Trophoblast cell (in vitro differentiated cells and primary cell): ENCODE data around the gene CAPN1.

Experiments
- DNase-seq, 2 donors: peaks; one replicate each; pipeline ENCODE4 v3.0.0-alpha.2; 2016
- H2AFZ ChIP-seq: 2 replicates; pipeline ENCODE4 v1.6.1; 2013; ENCODE audit warnings: low read length, moderate library complexity, mild to moderate bottlenecking; ENCODE audit not compliant: insufficient read depth, poor library complexity
- H2AK5ac ChIP-seq: 2 replicates; pipeline ENCODE4 v1.6.1; 2013; ENCODE audit warnings: mild to moderate bottlenecking, low read length
- H2BK120ac ChIP-seq: 2 replicates; pipeline ENCODE4 v1.6.1; 2013; ENCODE audit warnings: low read length, mild to moderate bottlenecking, moderate library complexity; ENCODE audit not compliant: insufficient read depth, poor library complexity
- H2BK12ac ChIP-seq: 2 replicates; pipeline ENCODE4 v1.6.1; 2013; ENCODE audit warnings: mild to moderate bottlenecking, low read length, moderate library complexity
- H2BK5ac ChIP-seq: 2 replicates; pipeline ENCODE4 v1.6.1; 2013; ENCODE audit warnings: low read length, low read depth, moderate library complexity, mild to moderate bottlenecking; ENCODE audit not compliant: poor library complexity
- H3K14ac ChIP-seq: 2 replicates; pipeline ENCODE4 v1.6.1; 2013; ENCODE audit warnings: mild to moderate bottlenecking, low read length
- H3K18ac ChIP-seq: 2 replicates; pipeline ENCODE4 v1.6.1; 2013; ENCODE audit warnings: mild to moderate bottlenecking, low read length
- H3K23ac ChIP-seq: 2 replicates; pipeline ENCODE4 v1.6.1; 2013; ENCODE audit warnings: low read length
- H3K27ac ChIP-seq: 2 replicates; pipeline ENCODE4 v1.5.1; 2013; ENCODE audit warnings: low read depth, mild to moderate bottlenecking, inconsistent platforms, low read length, moderate library complexity
- H3K27me3 ChIP-seq: 2 replicates; pipeline ENCODE4 v1.6.1; 2013; ENCODE audit warnings: inconsistent platforms, mild to moderate bottlenecking, low read length, moderate library complexity; ENCODE audit not compliant: insufficient read depth
- H3K36me3 ChIP-seq, 2 experiments: 1 replicate in 1 of 2; 2 replicates in 1 of 2; pipeline ENCODE4 v1.6.1; 2013; ENCODE audit warnings: low read length in 2 of 2, mild to moderate bottlenecking in 2 of 2, moderate library complexity in 1 of 2; ENCODE audit not compliant: insufficient read depth in 2 of 2, control insufficient read depth in 1 of 2
- H3K4ac ChIP-seq: 2 replicates; pipeline ENCODE4 v1.6.1; 2013; ENCODE audit warnings: low read depth, mild to moderate bottlenecking, low read length, moderate library complexity
- H3K4me1 ChIP-seq, 2 experiments: 1 replicate in 1 of 2; 2 replicates in 1 of 2; pipeline ENCODE4 v1.6.1; 2013; ENCODE audit warnings: low read length in 2 of 2, mild to moderate bottlenecking in 2 of 2, moderate library complexity in 1 of 2; ENCODE audit not compliant: insufficient read depth in 2 of 2, control insufficient read depth in 1 of 2
- H3K4me2 ChIP-seq: 2 replicates; pipeline ENCODE4 v1.6.1; 2013; ENCODE audit warnings: inconsistent platforms, mild to moderate bottlenecking, low read length, moderate library complexity
- H3K4me3 ChIP-seq: 2 replicates; pipeline ENCODE4 v1.5.1; 2013; ENCODE audit warnings: mild to moderate bottlenecking, low read depth, low read length, inconsistent platforms
- H3K79me1 ChIP-seq: one replicate; pipeline ENCODE4 v1.6.1; 2013; ENCODE audit warnings: low read length
- H3K79me2 ChIP-seq: 2 replicates; pipeline ENCODE4 v1.6.1; 2013; ENCODE audit warnings: low read length, mild to moderate bottlenecking; ENCODE audit not compliant: control insufficient read depth, insufficient read depth, poor library complexity
- H3K9ac ChIP-seq: 2 replicates; pipeline ENCODE4 v1.6.1; 2013; ENCODE audit warnings: mild to moderate bottlenecking, low read length
- H3K9me3 ChIP-seq: 2 replicates; pipeline ENCODE4 v1.6.1; 2013; ENCODE audit warnings: low read depth, mild to moderate bottlenecking, control low read depth, inconsistent platforms, low read length; ENCODE audit not compliant: insufficient read depth
- H4K12ac ChIP-seq: 2 replicates; pipeline ENCODE4 v1.6.1; 2013; ENCODE audit warnings: low read depth, mild to moderate bottlenecking, low read length, moderate library complexity
- H4K8ac ChIP-seq: 2 replicates; pipeline ENCODE4 v1.6.1; 2013; ENCODE audit warnings: low read depth, mild to moderate bottlenecking, low read length, moderate library complexity
- H4K91ac ChIP-seq: one replicate; pipeline ENCODE4 v1.6.1; 2013; ENCODE audit warnings: low read depth, mild to moderate bottlenecking, low read length, moderate library complexity
- WGBS: extraction: QIAGEN DNeasy Blood & Tissue Kit; methylation state at CpG from one replicate; pipeline ENCODE4 v1.1.7; 2013; ENCODE audit warnings: missing lambda C conversion rate; ENCODE audit not compliant: insufficient read length, insufficient coverage; ENCODE audit errors: extremely low coverage; 5-methylcytosine and 5-hydroxymethylcytosine counted together

CAPN1 gene

DNA sequence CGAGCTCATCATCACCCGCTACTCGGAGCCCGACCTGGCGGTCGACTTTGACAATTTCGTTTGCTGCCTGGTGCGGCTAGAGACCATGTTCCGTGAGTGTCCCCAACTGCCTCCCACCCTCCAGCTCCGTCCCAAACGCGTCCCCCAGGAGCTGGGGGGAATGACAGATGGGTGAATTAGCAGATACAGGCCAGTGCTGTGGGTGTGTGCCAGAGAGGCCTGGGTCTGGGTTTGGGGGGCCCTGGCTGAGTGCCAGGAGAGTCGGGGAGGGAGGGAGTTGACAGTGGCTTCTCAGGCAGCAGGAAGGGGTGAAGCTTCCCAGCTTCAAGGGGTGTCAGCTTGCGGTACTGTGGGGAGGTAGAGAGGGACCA lies 28.6 kb downstream of the CAPN1 start:
- WGBS, result no CpG with 5 or more reads among the region's 14 CpGs
- Histone ChIP-seq H4K8ac (no peak overlapping the region), H2BK12ac (no peak overlapping the region), H2BK5ac (no peak overlapping the region), H3K36me3 (peaks cover 59 to 63% of the 10 kb centered on the region in 2 experiments), H3K9ac (no peak overlapping the region), H3K18ac (no peak overlapping the region), H3K27me3 (no peaks in the 10 kb centered on the region), H2BK120ac (no peak overlapping the region), H3K23ac (no peak overlapping the region), H3K79me2 (no peaks in the 10 kb centered on the region), H3K4me3 (no peak overlapping the region), H2AK5ac (no peak overlapping the region), H3K79me1 (peaks cover 2% of the 10 kb centered on the region), H3K4me1 (peaks cover 3 to 8% of the 10 kb centered on the region in 2 experiments), H3K14ac (no peak overlapping the region), H3K4ac (no peak overlapping the region), H2AFZ (no peak overlapping the region), H4K12ac (no peak overlapping the region), H3K27ac (no peak overlapping the region), H3K9me3 (peaks cover 1% of the 10 kb centered on the region), H3K4me2 (no peak overlapping the region), H4K91ac (no peak overlapping the region)
- DNase-seq, result no peak

DNA sequence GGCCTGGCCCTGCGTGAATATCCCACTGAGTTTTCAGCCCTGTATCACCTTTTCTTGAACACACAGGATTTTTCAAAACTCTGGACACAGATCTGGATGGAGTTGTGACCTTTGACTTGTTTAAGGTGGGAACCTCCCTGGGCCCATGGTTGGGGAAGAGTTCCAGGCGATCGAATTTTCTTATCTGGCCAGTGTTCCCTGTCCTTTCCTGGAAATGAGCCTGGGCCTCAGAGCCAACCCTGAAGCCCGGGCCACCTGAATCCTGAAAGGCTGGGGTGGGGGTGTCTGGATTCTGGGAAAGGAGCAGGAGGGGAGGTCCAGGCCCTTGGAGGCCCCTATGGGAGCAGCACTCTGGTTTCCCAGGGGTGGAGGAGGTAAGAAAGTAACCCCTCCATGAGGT lies 29.0 kb downstream of the CAPN1 start:
- Histone ChIP-seq H4K91ac (no peak overlapping the region), H3K79me2 (no peaks in the 10 kb centered on the region), H2AK5ac (no peak overlapping the region)

DNA sequence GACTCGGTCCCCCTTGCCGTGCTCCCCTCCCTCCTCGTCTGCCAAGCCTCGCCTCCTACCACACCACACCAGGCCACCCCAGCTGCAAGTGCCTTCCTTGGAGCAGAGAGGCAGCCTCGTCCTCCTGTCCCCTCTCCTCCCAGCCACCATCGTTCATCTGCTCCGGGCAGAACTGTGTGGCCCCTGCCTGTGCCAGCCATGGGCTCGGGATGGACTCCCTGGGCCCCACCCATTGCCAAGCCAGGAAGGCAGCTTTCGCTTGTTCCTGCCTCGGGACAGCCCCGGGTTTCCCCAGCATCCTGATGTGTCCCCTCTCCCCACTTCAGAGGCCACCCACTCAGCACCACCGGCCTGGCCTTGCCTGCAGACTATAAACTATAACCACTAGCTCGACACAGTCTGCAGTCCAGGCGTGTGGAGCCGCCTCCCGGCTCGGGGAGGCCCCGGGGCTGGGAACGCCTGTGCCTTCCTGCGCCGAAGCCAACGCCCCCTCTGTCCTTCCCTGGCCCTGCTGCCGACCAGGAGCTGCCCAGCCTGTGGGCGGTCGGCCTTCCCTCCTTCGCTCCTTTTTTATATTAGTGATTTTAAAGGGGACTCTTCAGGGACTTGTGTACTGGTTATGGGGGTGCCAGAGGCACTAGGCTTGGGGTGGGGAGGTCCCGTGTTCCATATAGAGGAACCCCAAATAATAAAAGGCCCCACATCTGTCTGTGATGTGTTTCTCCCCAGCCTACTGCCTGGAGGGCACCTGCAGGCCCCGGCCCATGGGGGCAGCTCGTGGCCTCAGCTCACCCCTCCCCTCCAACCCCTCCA lies 29.8 kb downstream of the CAPN1 start:
- no peak overlapping the region for H3K4ac ChIP-seq

More for the DNA sequence above, 29.0 kb downstream of the CAPN1 start:
- Histone ChIP-seq H3K14ac (no peak overlapping the region), H3K9me3 (peaks cover 1% of the 10 kb centered on the region), H4K8ac (no peak overlapping the region), H3K4ac (no peak overlapping the region), H3K4me2 (no peak overlapping the region), H3K27me3 (no peaks in the 10 kb centered on the region), H3K27ac (no peak overlapping the region), H3K23ac (no peak overlapping the region), H3K4me1 (peaks cover 3 to 8% of the 10 kb centered on the region in 2 experiments), H2BK12ac (no peak overlapping the region), H4K12ac (no peak overlapping the region), H3K18ac (no peak overlapping the region), H3K79me1 (peaks cover 2% of the 10 kb centered on the region), H3K36me3 (peaks cover 55 to 59% of the 10 kb centered on the region in 2 experiments), H3K4me3 (no peak overlapping the region), H2BK120ac (no peak overlapping the region), H3K9ac (no peak overlapping the region), H2AFZ (no peak overlapping the region), H2BK5ac (no peak overlapping the region)
- WGBS, result no CpG with 5 or more reads among the region's 4 CpGs
- no peak for DNase-seq

DNA sequence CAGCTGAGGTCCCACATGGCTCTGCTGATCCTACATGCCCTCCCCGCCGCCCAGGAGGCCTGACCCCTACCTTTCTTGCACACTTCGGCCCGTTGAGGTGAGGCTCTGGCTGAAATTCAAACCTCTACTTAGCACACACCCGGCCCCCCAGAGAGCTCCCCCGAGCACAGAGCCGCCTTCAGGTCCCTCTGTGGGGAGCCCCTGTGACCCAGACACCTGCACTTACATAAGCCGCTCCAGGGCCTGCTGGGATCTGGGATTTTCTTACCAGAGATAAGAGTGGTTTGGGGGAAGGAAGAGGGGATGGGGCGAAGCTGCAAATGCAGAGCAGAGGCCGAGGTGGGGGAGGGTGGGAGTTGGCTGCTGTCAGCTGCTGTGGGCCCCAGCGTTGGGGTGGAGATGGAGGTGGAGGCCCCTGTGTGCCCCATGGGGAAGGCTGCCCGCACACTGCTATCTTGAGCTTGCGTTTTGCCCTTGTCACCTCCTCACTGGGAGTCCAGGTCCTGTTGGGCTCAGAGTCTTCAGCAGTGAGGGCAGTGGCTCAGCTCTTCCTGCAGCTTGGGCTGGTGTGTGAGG lies 30.6 kb downstream of the CAPN1 start:
- Histone ChIP-seq H2BK12ac (no peak overlapping the region), H4K91ac (no peak overlapping the region), H3K79me2 (no peaks in the 10 kb centered on the region), H3K23ac (no peak overlapping the region), H2AK5ac (no peak overlapping the region), H3K14ac (no peak overlapping the region), H4K8ac (no peak overlapping the region), H2BK120ac (no peak overlapping the region), H3K4me3 (no peak overlapping the region), H3K9me3 (peaks cover 1% of the 10 kb centered on the region), H3K36me3 (peaks cover 43 to 46% of the 10 kb centered on the region in 2 experiments), H3K27ac (no peak overlapping the region), H3K18ac (no peak overlapping the region), H2AFZ (no peak overlapping the region), H3K79me1 (peaks cover 2% of the 10 kb centered on the region), H3K4ac (no peak overlapping the region), H3K4me1 (peaks cover 3 to 8% of the 10 kb centered on the region in 2 experiments), H3K9ac (peak overlapping the region; percentile 48), H2BK5ac (no peak overlapping the region), H3K4me2 (no peak overlapping the region), H3K27me3 (no peaks in the 10 kb centered on the region), H4K12ac (no peak overlapping the region)
- WGBS, result no CpG with 5 or more reads among the region's 13 CpGs
- DNase-seq, result no peak

More for the DNA sequence above, 29.8 kb downstream of the CAPN1 start:
- peaks cover 3 to 8% of the 10 kb centered on the region in 2 experiments for H3K4me1 ChIP-seq
- H2BK120ac ChIP-seq, result no peak overlapping the region
- H3K27ac ChIP-seq, result no peak overlapping the region
- no peak overlapping the region for H3K4me2 ChIP-seq
- H2BK12ac ChIP-seq, result no peak overlapping the region
- H4K91ac ChIP-seq, result no peak overlapping the region
- H2AK5ac ChIP-seq, result no peak overlapping the region
- no peak overlapping the region for H4K8ac ChIP-seq
- peaks cover 2% of the 10 kb centered on the region for H3K79me1 ChIP-seq
- no peak overlapping the region for H2BK5ac ChIP-seq
- H3K4me3 ChIP-seq, result no peak overlapping the region
- H3K79me2 ChIP-seq, result no peaks in the 10 kb centered on the region
- H3K14ac ChIP-seq, result no peak overlapping the region
- no peak overlapping the region for H4K12ac ChIP-seq
- no peaks in the 10 kb centered on the region for H3K27me3 ChIP-seq
- H3K9me3 ChIP-seq, result peaks cover 1% of the 10 kb centered on the region
- no peak overlapping the region for H3K9ac ChIP-seq
- no peak overlapping the region for H3K18ac ChIP-seq
- DNase-seq, result no peak
- no peak overlapping the region for H3K23ac ChIP-seq
- H3K36me3 ChIP-seq, result peaks cover 48 to 52% of the 10 kb centered on the region in 2 experiments
- WGBS, result no CpG with 5 or more reads among the region's 29 CpGs
- H2AFZ ChIP-seq, result no peak overlapping the region
